CD4-positive, CD25-positive, alpha-beta regulatory T cell (primary cell): ENCODE data around the gene UCKL1. TPM values are rescaled to one million over a fixed set of nuclear protein-coding genes. Genes with fewer than 3 reads are reported as not detected.
"Not testable (repeated sequence)": the region's sequence is repeated elsewhere in the genome, so short reads cannot be mapped to it uniquely, and the experiment has no call there.

Source experiments
- ATAC-seq, 2 donors: fragments of 150-1000 bp; cut with Tn5 transposase; one replicate each; pipeline ENCODE4 v1.10.0; 2021; ENCODE audit warnings: low read depth in 2 of 2, moderate number of reproducible peaks in 2 of 2, moderate library complexity in 1 of 2
- DNase-seq, 3 donors: peaks; one replicate each; pipeline versions ENCODE4 v3.0.0 to v3.0.0-alpha.2; 2012 to 2022; ENCODE audit warnings: mixed read lengths in 1 of 3
- H3K27ac ChIP-seq: one replicate; pipeline ENCODE4 v1.7.0; 2013; ENCODE audit warnings: mild to moderate bottlenecking, low read length; ENCODE audit not compliant: insufficient read depth, poor library complexity, severe bottlenecking
- H3K27me3 ChIP-seq: one replicate; pipeline ENCODE4 v1.7.0; 2013; ENCODE audit warnings: low read length; ENCODE audit not compliant: control insufficient read depth, insufficient read depth
- H3K36me3 ChIP-seq: one replicate; pipeline ENCODE4 v1.7.0; 2013; ENCODE audit warnings: mild to moderate bottlenecking, low read length, moderate library complexity; ENCODE audit not compliant: control insufficient read depth, insufficient read depth
- H3K4me1 ChIP-seq: 2 replicates; pipeline ENCODE4 v1.7.0; 2013; ENCODE audit warnings: mild to moderate bottlenecking, low read length; ENCODE audit not compliant: insufficient read depth, control insufficient read depth, poor library complexity, severe bottlenecking
- H3K4me3 ChIP-seq: one replicate; pipeline ENCODE4 v1.7.0; 2013; ENCODE audit warnings: low read depth, mild to moderate bottlenecking, low read length, moderate library complexity
- H3K9me3 ChIP-seq, 2 experiments: 1 replicate in 1 of 2; 2 replicates in 1 of 2; pipeline ENCODE4 v1.7.0; 2013; ENCODE audit warnings: low read length in 2 of 2, mild to moderate bottlenecking in 1 of 2, moderate library complexity in 1 of 2; ENCODE audit not compliant: control insufficient read depth in 2 of 2
- H3K27ac Mint-ChIP-seq, 3 donors: one replicate each; pipeline ENCODE4 v1.8.0; 2020 to 2022; ENCODE audit warnings: mild to moderate bottlenecking in 3 of 3, mixed read lengths in 3 of 3, moderate library complexity in 2 of 3
- H3K27me3 Mint-ChIP-seq: one replicate; pipeline ENCODE4 v1.8.0; 2022; ENCODE audit warnings: mild to moderate bottlenecking, mixed read lengths
- H3K36me3 Mint-ChIP-seq: one replicate; pipeline ENCODE4 v1.8.0; 2020; ENCODE audit warnings: mixed read lengths
- H3K4me1 Mint-ChIP-seq, 4 donors: one replicate each; pipeline ENCODE4 v1.8.0; 2020 to 2022; ENCODE audit warnings: mixed read lengths in 4 of 4, mild to moderate bottlenecking in 1 of 4
- H3K4me3 Mint-ChIP-seq, 4 donors: one replicate each; pipeline ENCODE4 v1.8.0; 2020 to 2022; ENCODE audit warnings: mild to moderate bottlenecking in 4 of 4, mixed read lengths in 4 of 4, moderate library complexity in 3 of 4
- H3K9me3 Mint-ChIP-seq, 7 donors: one replicate each; pipeline ENCODE4 v1.8.0; 2020 to 2022; ENCODE audit warnings: mixed read lengths in 7 of 7, mild to moderate bottlenecking in 3 of 7, moderate library complexity in 2 of 7
- polyA plus RNA-seq, 4 donors: library from polyadenylated mRNA; unstranded; fragments of 300-500 nt; fragmentation: Illumina TruSeq; gene quantifications; one replicate each; pipeline ENCODE4 v1.2.3, GENCODE V29; 2021
- total RNA-seq: library from RNA; stranded (reverse); gene quantifications from one replicate; pipeline ENCODE4 v1.2.3, GENCODE V29; 2022

UCKL1 gene
- total and polyA plus RNA-seq, 5 donors from 2014 or later: 25.1 to 43.0 (median 32.6) TPM

DNA sequence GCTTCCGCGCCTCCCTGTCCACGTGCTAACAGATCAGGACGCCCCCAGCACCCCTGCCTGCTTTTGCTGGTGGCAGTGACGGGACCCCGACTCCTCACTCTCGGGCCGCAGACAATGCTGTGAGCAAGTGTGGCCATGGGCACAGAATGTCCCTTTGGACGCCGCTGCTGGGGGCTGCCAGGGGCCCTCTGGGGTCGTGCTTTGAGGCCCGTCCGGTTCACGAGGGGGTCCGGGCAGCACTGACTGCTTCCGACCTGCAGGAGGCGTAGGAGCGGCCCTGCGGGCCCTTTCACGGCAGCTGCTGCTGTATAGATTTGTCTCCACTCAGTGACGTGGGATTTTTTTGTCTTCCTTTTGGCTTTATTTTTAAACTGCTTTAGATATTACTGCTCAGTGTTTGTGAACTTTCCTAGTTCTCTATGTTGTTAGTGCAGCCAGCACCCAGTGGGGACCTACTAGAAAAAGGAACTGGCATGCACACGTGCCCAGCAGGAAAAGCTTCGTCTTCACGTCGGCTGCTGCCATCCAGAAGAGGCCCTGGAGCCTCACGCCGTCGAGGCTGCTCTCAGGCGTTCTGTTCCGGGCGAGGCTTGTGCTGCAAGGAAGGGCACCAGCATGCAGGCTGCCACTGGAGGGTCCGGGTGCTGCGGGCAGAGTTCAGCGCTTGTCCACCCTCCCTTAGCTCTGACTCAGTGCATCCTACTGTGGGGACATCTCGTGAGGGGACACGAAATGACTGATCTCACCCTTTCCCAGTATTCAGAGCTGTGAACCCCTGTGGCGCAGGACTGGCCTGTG is 21.7 kb downstream of the UCKL1 start:
- H3K9me3 ChIP-seq: no peaks in the 10 kb centered on the region
- H3K36me3 Mint-ChIP-seq: peaks cover 26% of the 10 kb centered on the region
- DNase-seq (no peak), ATAC-seq (no peak)
- no peaks in the 10 kb centered on the region for H3K4me1 ChIP-seq
- H3K4me3 ChIP-seq: no peak overlapping the region
- peaks cover 0 to 4% (median 2%) of the 10 kb centered on the region in 4 donors for H3K4me1 Mint-ChIP-seq
- H3K27me3 Mint-ChIP-seq: no peaks in the 10 kb centered on the region
- peaks cover 46% of the 10 kb centered on the region for H3K36me3 ChIP-seq
- no peaks in the 10 kb centered on the region for H3K27me3 ChIP-seq
- H3K27ac ChIP-seq: no peak overlapping the region
- H3K4me3 Mint-ChIP-seq: no peak overlapping the region
- H3K9me3 Mint-ChIP-seq: no peaks in the 10 kb centered on the region
- peak overlapping the region in 1 of 3 donors; percentile 41 for H3K27ac Mint-ChIP-seq

GRCh38 chr20:63933646-63934045 is 22.6 kb downstream of the UCKL1 start:
- no peak overlapping the region for H3K27ac ChIP-seq
- H3K9me3 ChIP-seq: no peaks in the 10 kb centered on the region
- Mint-ChIP-seq H3K27ac (no peak overlapping the region), H3K4me3 (no peak overlapping the region), H3K9me3 (no peaks in the 10 kb centered on the region), H3K36me3 (peaks cover 31% of the 10 kb centered on the region), H3K4me1 (peaks cover 0 to 4% (median 2%) of the 10 kb centered on the region in 4 donors), H3K27me3 (no peaks in the 10 kb centered on the region)
- ATAC-seq (no peak), DNase-seq (no peak)
- peaks cover 52% of the 10 kb centered on the region for H3K36me3 ChIP-seq
- H3K27me3 ChIP-seq: no peaks in the 10 kb centered on the region
- no peak overlapping the region for H3K4me3 ChIP-seq
- H3K4me1 ChIP-seq: no peaks in the 10 kb centered on the region

DNA sequence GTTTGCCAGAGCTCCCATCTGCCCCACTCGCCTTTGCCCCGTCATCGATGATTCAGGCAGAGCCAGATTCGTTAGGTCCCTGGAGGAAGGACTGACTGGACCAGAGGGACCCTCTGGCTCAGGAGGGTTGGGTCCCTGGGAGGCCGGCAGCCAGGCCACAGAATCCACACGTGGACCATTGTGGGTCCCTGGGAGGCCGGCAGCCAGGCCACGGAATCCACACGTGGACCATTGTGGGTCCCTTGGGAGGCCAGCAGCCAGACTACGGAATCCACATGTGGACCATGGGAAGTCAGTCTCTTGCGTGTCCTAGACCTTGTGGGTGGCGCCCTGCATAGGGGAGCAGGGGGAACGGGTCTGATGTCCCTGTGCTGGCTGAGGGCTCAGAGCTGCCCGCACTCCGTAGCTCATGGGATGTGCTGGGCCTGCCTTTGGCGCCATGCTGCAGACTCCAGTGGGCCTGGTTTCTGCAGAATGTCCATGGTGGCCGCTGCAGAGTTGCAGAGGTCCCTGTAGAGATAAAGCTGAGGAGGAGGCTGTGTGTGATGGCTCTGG is 23.5 kb downstream of the UCKL1 start:
- ATAC-seq (no peak), DNase-seq (no peak)
- no peak overlapping the region for H3K4me3 ChIP-seq
- peaks cover 0 to 4% (median 2%) of the 10 kb centered on the region in 4 donors for H3K4me1 Mint-ChIP-seq
- H3K4me3 Mint-ChIP-seq: no peak overlapping the region
- H3K27ac ChIP-seq: no peak overlapping the region
- H3K36me3 Mint-ChIP-seq: peaks cover 36% of the 10 kb centered on the region
- peaks cover 62% of the 10 kb centered on the region for H3K36me3 ChIP-seq
- no peak overlapping the region for H3K27ac Mint-ChIP-seq
- H3K9me3 ChIP-seq: no peaks in the 10 kb centered on the region
- H3K27me3 Mint-ChIP-seq: no peaks in the 10 kb centered on the region
- no peaks in the 10 kb centered on the region for H3K4me1 ChIP-seq
- H3K27me3 ChIP-seq: no peaks in the 10 kb centered on the region
- H3K9me3 Mint-ChIP-seq: no peaks in the 10 kb centered on the region

- Histone ChIP-seq H3K36me3 (peaks cover 66% of the 10 kb centered on the region), H3K9me3 (no peaks in the 10 kb centered on the region), H3K4me3 (no peak overlapping the region), H3K27me3 (no peaks in the 10 kb centered on the region), H3K4me1 (no peaks in the 10 kb centered on the region), H3K27ac (no peak overlapping the region)
- Mint-ChIP-seq H3K9me3 (no peaks in the 10 kb centered on the region), H3K4me1 (peaks cover 0 to 9% (median 4%) of the 10 kb centered on the region in 4 donors), H3K4me3 (no peak overlapping the region), H3K27ac (no peak overlapping the region), H3K36me3 (peaks cover 38% of the 10 kb centered on the region), H3K27me3 (no peaks in the 10 kb centered on the region)
- ATAC-seq (no peak), DNase-seq (no peak)
Measured at GRCh38 chr20:63931735-63932134, 24.5 kb downstream of the UCKL1 start.

DNA sequence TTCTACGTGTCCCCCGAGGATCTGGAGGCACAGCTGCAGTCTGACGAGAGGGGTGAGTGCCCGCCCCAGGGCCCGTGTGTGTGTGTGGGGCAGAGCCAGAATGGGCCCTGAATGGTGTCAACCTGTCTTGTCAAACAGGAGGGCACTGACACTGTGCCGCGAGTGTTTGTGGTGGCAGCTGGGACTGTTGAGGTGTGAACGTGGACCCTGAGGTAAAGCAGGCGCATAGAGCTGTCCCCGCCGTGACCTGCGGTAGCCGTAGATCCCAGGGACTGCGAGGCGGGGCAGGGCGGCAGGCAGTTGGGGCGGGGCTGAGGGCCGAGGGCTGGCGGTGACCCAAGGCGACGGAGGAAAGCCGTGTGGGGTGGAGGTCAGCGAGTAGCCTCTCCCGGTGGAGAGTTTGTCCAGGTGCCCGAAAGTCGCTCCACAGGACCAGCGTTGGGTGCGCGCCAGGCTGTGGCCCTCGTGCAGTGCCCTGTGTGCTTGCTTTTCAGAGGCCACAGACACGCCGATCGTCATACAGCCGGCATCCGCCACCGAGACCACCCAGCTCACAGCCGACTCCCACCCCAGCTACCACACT is 25.2 kb downstream of the UCKL1 start:
- no peaks in the 10 kb centered on the region for H3K9me3 ChIP-seq
- H3K4me3 Mint-ChIP-seq: no peak overlapping the region
- no peak overlapping the region for H3K4me3 ChIP-seq
- no peaks in the 10 kb centered on the region for H3K27me3 ChIP-seq
- no peak overlapping the region for H3K27ac Mint-ChIP-seq
- H3K36me3 ChIP-seq: peaks cover 65% of the 10 kb centered on the region
- DNase-seq (no peak), ATAC-seq (no peak)
- H3K9me3 Mint-ChIP-seq: no peaks in the 10 kb centered on the region
- H3K36me3 Mint-ChIP-seq: peaks cover 41% of the 10 kb centered on the region
- H3K4me1 Mint-ChIP-seq: peaks cover 0 to 15% (median 8%) of the 10 kb centered on the region in 4 donors
- no peak overlapping the region for H3K27ac ChIP-seq
- H3K4me1 ChIP-seq: no peaks in the 10 kb centered on the region
- no peaks in the 10 kb centered on the region for H3K27me3 Mint-ChIP-seq

- H3K27me3 ChIP-seq, H3K4me3 ChIP-seq, H3K9me3 Mint-ChIP-seq, H3K27ac Mint-ChIP-seq, H3K4me3 Mint-ChIP-seq, H3K27me3 Mint-ChIP-seq, H3K9me3 ChIP-seq, H3K27ac ChIP-seq, DNase-seq, ATAC-seq, H3K4me1 ChIP-seq: not testable (repeated sequence)
- Mint-ChIP-seq H3K4me1 (peaks cover 0 to 24% (median 8%) of the 10 kb centered on the region in 4 donors), H3K36me3 (peaks cover 33% of the 10 kb centered on the region)
- H3K36me3 ChIP-seq: peaks cover 56% of the 10 kb centered on the region
Measured at GRCh38 chr20:63929473-63929883, 26.7 kb downstream of the UCKL1 start.

DNA sequence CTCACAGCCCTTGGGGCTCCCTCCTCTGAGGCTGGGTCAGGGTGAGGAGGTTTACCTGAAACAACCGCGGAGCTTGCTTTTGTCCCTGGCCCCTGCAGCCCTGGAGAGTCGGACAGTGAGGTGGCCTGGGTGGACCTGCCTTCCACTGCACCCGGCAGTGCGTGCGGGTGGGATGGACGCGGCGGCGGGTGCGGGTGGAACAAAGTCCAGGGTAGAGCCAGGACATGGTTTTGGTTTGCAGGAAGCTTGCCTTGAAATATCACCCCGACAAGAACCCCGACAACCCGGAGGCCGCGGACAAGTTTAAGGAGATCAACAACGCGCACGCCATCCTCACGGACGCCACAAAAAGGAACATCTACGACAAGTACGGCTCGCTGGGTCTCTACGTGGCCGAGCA is 27.1 kb downstream of the UCKL1 start:
- ATAC-seq (no peak), DNase-seq (no peak)
- peak overlapping the region in 1 of 3 donors; percentile 56 for H3K27ac Mint-ChIP-seq
- H3K36me3 Mint-ChIP-seq: peaks cover 31% of the 10 kb centered on the region
- peaks cover under 1 to 26% (median 9%) of the 10 kb centered on the region in 4 donors for H3K4me1 Mint-ChIP-seq
- Histone ChIP-seq H3K4me1 (no peaks in the 10 kb centered on the region), H3K9me3 (no peaks in the 10 kb centered on the region), H3K27me3 (no peaks in the 10 kb centered on the region), H3K4me3 (no peak overlapping the region), H3K36me3 (peaks cover 52% of the 10 kb centered on the region), H3K27ac (no peak overlapping the region)
- H3K9me3 Mint-ChIP-seq: no peaks in the 10 kb centered on the region
- no peak overlapping the region for H3K4me3 Mint-ChIP-seq
- no peaks in the 10 kb centered on the region for H3K27me3 Mint-ChIP-seq
